Renal cortex interstitium (tissue), 11 donors: ENCODE data around the gene INPP5A. TPM values are rescaled to one million over a fixed set of nuclear protein-coding genes. Genes with fewer than 3 reads are reported as not detected.

Experiments used
- DNase-seq, 11 donors: peaks; one replicate each; pipeline ENCODE4 v3.0.0-alpha.2; 2013; ENCODE audit warnings: low read depth in 9 of 11, low spot score in 4 of 11; ENCODE audit errors: extremely low read depth in 1 of 11
- polyA plus RNA-seq, 3 donors: library from polyadenylated mRNA; unstranded; fragments of 120-200 nt; gene quantifications; one replicate each; pipeline ENCODE4 v1.2.1, GENCODE V29; 2013; ENCODE audit not compliant: insufficient read length in 3 of 3

The INPP5A gene
- polyA plus RNA-seq, 3 donors, result 30.7 to 33.1 (median 31.3) TPM

- DNase-seq, result no peak
Observed at GRCh38 chr10:132710036-132710686, 172.6 kb downstream of the INPP5A start.

- DNase-seq, result no peak
Observed at GRCh38 chr10:132710746-132711612, 173.4 kb downstream of the INPP5A start.

GRCh38 chr10:132711613-132712121 lies 174.1 kb downstream of the INPP5A start:
- DNase-seq, result no peak

- DNase-seq, result no peak
Observed at GRCh38 chr10:132712291-132712690, 174.7 kb downstream of the INPP5A start.

- no peak for DNase-seq
Observed at GRCh38 chr10:132712743-132713142, 175.2 kb downstream of the INPP5A start.

GRCh38 chr10:132713421-132714095 lies 176.0 kb downstream of the INPP5A start:
- no peak for DNase-seq

- no peak for DNase-seq
Observed at GRCh38 chr10:132714096-132714985, 176.8 kb downstream of the INPP5A start.

GRCh38 chr10:132714986-132715775 lies 177.6 kb downstream of the INPP5A start:
- DNase-seq, result no peak

- no peak for DNase-seq
Observed at GRCh38 chr10:132715776-132716680, 178.4 kb downstream of the INPP5A start.

GRCh38 chr10:132716691-132717490 lies 179.3 kb downstream of the INPP5A start:
- no peak for DNase-seq

GRCh38 chr10:132721725-132722124 lies 184.1 kb downstream of the INPP5A start:
- DNase-seq, result no peak

- DNase-seq, result peak in 3 of 11 donors; percentile 43 to 47 (median 47)
Observed at GRCh38 chr10:132722394-132723329, 185.1 kb downstream of the INPP5A start.

GRCh38 chr10:132723330-132723970 lies 185.9 kb downstream of the INPP5A start:
- DNase-seq, result no peak

GRCh38 chr10:132724446-132724845 lies 186.9 kb downstream of the INPP5A start:
- DNase-seq, result no peak

- DNase-seq, result no peak
Observed at GRCh38 chr10:132725202-132725601, 187.6 kb downstream of the INPP5A start.
